Renal cortex interstitium (tissue), 11 donors: ENCODE measurements around the gene MGMT. TPM values are rescaled to one million over a fixed set of nuclear protein-coding genes. Genes with fewer than 3 reads are reported as not detected.

Source experiments
- DNase-seq, 11 donors: peaks; one replicate each; pipeline ENCODE4 v3.0.0-alpha.2; 2013; ENCODE audit warnings: low read depth in 9 of 11, low spot score in 4 of 11; ENCODE audit errors: extremely low read depth in 1 of 11
- polyA plus RNA-seq, 3 donors: library from polyadenylated mRNA; unstranded; fragments of 120-200 nt; gene quantifications; one replicate each; pipeline ENCODE4 v1.2.1, GENCODE V29; 2013; ENCODE audit not compliant: insufficient read length in 3 of 3

Gene MGMT
- polyA plus RNA-seq, 3 donors = 17.5 to 22.7 (median 20.5) TPM

GRCh38 chr10:129525401-129525801, 58.4 kb downstream of the MGMT start:
- DNase-seq = peak in 1 of 11 donors; percentile 42

GRCh38 chr10:129526943-129527342, 59.9 kb downstream of the MGMT start:
- DNase-seq = no peak

GRCh38 chr10:129528376-129528978, 61.4 kb downstream of the MGMT start:
- DNase-seq = no peak

- DNase-seq = no peak
Observed at GRCh38 chr10:129530581-129530980, 63.5 kb downstream of the MGMT start.

GRCh38 chr10:129531195-129531968, 64.3 kb downstream of the MGMT start:
- DNase-seq = peak in 2 of 11 donors; percentile 36 to 40

GRCh38 chr10:129531969-129532660, 65.1 kb downstream of the MGMT start:
- DNase-seq = no peak

- no peak for DNase-seq
Observed at GRCh38 chr10:129532838-129533237, 65.8 kb downstream of the MGMT start.

GRCh38 chr10:129533281-129533680, 66.2 kb downstream of the MGMT start:
- DNase-seq = no peak

- no peak for DNase-seq
Observed at GRCh38 chr10:129534826-129535225, 67.8 kb downstream of the MGMT start.

GRCh38 chr10:129536336-129536735, 69.3 kb downstream of the MGMT start:
- DNase-seq = no peak

GRCh38 chr10:129537151-129537550, 70.1 kb downstream of the MGMT start:
- DNase-seq = no peak

- DNase-seq = no peak
Observed at GRCh38 chr10:129538236-129538635, 71.2 kb downstream of the MGMT start.

GRCh38 chr10:129541200-129541599, 74.2 kb downstream of the MGMT start:
- peak in 7 of 11 donors; percentile 34 to 70 (median 51) for DNase-seq

- DNase-seq = no peak
Observed at GRCh38 chr10:129541748-129542487, 74.9 kb downstream of the MGMT start.

- DNase-seq = no peak
Observed at GRCh38 chr10:129542589-129542988, 75.5 kb downstream of the MGMT start.

- DNase-seq = no peak
Observed at GRCh38 chr10:129544205-129545202, 77.5 kb downstream of the MGMT start.

GRCh38 chr10:129545261-129545660, 78.2 kb downstream of the MGMT start:
- DNase-seq = no peak

GRCh38 chr10:129546106-129546505, 79.1 kb downstream of the MGMT start:
- no peak for DNase-seq
